Activated CD4-positive, alpha-beta T cell treated with anti-CD3 and anti-CD28 coated beads, Interleukin-2, amount 50 U/mL, for 48 hours (primary cell): ENCODE results near the gene RAB28.
A peak's percentile ranks its signal among the peaks of the same experiment; 100 is the strongest.

Experiments used
- DNase-seq, 2 experiments: peaks; one replicate each; pipeline ENCODE4 v3.0.0-alpha.2; 2020

Gene RAB28

GRCh38 chr4:13484122-13484748 is at the start of gene RAB28:
TSS of gene RAB28 (minus strand) at chr4:13484340.
- DNase-seq = peak; percentile 91 to 92

- DNase-seq = no peak
Measured at GRCh38 chr4:13531625-13531998, 47.5 kb upstream of the RAB28 start.

DNA sequence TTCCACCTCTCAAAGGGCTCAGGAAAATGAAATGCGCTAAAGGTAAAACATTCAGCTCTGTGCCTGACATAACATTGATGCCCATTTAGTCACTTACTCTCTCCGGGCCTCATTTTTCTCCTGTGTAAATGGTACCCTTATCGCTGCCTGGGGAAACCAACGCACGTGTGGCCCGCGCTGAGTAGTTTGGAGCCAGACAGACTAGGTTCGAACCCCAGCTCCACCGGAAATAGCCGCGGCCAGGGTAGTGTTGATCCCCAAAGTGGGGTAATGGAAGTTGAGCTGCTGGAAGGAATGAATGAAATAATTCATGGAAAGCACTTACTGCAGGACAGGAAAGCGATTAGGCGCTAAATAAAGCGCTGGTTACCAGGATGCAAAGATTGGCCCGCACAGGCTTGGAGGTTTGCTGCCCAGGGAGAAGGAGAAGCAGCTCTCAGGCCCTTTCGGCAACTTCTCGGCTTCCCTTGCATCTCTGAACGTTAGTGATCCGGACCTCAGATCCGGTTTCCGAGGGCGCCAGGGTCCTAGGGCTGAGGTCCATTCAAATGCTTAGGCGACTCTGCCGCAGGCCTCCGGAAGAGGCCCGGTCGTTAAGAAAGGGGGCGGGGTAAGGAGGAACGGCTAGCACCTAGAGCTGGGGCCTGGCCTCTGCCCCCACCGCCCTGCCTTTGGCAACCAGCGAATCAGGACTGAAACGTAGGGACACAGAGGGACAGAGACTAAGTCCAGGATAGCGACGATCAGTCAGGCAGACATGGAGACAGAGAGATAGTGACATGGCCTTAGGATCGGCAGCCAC is 46.9 kb upstream of the RAB28 start:
- DNase-seq = no peak

DNA sequence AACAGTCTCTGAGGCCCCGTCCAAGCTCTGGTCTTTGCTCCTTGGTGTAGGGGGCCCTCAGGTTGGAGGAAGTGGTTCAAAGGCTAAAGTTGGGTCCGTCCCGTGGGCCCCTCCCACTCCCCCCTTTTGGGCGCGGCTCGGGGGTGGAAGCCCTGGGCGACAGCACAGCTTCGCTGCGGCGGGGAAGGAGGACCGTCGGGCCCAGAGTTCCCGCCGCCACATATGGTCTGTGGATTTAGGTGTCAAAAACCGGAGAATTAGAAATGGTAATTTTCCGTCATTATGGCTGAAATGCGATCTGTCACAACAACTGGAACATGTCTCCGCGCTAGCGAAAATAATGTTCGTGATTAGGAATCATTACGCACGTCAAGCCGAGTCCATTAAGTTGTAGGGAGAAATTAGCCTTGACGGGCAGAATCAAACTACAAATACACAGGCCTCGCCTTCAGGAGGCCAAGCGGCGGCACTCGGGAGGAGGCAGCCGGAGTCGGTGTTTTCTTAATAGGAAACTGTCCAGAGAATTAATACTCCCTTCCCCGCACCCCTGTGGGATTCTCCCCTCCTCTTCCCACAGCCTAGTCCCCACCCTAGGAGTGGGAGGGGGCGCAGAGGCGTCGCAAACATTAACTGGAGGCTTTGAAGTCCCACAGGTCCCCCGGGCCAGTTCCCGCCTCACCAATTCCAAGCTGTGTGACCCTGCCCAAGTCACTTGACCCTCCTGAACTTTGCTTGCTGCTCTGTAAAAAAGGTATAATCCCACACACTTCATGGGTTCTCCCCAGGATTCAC is 45.2 kb upstream of the RAB28 start:
- DNase-seq = no peak

DNA sequence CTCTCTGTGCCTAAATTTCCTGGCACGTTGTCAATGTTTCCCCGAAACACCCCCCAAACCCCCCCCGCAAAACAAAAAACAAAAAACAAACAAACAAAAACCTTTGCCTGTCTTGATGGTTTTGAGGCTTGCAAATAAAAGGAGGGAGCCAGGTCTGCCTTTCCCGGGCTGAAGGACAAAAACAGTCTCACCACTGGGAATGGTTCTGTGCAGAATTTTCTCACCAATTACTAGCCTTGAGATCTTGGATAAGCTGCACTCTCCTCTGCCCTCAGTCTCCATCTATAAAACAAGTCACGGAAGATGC is 44.6 kb upstream of the RAB28 start:
- no peak for DNase-seq

- DNase-seq = peak in 1 of 2 experiments; percentile 46
Measured at GRCh38 chr4:13527981-13528820, 44.1 kb upstream of the RAB28 start.

GRCh38 chr4:13527192-13527980 is 43.2 kb upstream of the RAB28 start:
- no peak for DNase-seq

DNA sequence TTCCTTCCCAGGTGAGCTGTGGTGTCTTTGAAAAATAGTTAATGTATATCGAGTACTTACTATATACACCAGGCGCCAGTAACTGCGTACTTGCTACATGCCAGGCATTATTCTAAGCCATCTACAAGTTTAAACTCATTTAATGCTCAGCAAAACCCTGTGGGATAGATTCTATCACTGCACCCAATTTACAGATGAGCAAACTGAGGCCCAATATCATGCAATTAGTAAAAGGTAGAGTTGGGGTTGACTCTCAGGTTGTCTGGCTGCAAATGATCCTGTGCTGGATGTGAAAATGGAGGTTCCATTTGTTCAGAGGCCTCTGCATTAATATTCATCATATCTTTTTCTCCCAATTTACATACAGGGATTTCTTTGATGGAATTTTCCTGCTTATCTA is 42.5 kb upstream of the RAB28 start:
- DNase-seq = no peak

- DNase-seq = no peak
Measured at GRCh38 chr4:13525606-13526281, 41.6 kb upstream of the RAB28 start.

GRCh38 chr4:13524504-13525243 is 40.5 kb upstream of the RAB28 start:
- DNase-seq = no peak

DNA sequence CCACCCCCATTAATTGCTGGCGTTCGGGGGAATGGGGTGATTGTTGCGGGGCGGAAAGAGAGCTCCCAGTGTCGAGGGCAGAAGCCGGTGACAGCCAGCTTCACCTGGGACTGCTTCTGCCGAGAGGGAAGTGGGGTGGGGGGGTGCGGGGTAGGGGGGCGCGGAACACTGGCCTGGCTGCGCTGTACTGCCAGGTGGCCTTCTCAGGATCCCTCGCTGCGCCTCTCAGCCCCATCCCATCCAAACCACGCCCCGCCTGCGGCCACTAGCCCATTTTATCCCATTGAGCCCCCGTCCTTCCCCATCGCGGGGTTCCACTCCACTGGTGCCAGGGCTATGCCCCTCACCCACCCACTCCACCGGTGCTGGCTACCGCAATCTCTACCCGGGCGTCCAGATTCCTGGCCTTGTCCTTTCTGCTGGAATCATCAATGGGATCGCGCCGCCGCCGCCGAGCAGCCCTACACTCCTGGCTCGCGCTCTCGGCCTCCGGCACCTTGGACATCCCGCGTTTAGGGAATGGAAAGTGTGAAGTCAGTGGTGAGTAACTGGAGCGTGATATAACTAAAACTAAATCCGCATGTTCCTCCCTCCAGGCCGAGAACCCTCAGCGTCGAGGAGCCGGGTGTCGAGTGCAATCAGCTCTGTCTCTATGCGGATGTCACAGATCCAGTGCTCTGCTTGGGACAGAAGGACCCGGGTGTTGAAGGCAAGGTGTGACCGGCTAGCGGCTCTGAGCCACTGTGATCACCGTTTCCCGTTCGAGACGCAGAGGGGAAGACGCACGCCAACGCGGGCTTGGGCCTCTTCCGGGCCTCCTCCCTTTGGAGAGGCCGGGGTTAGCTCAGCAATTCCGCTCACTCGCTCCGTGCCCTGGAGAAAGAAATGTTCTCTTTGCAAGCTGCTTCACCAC is 39.7 kb upstream of the RAB28 start:
- no peak for DNase-seq

GRCh38 chr4:13523105-13523477 is 39.0 kb upstream of the RAB28 start:
- no peak for DNase-seq

GRCh38 chr4:13522282-13523104 is 38.4 kb upstream of the RAB28 start:
- DNase-seq = no peak

DNA sequence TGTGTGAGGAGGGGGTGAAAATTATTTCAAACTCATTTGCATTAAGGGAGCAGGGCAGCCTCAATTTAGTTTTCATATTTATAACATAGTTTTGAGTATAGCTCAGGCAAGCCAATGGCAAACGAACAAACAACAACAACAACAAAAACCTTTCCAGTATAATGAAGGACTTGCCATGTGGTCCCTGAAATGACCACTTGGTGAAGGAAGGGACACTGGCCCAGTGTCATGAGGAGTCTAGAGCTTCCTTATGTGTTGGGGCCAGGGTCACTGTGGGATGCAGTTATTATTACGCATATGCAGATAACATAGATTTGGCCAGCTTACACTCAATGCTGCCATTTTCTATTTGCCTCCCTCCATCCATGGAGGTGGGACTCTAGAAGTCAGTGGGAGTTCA is 36.9 kb upstream of the RAB28 start:
- DNase-seq = no peak

DNA sequence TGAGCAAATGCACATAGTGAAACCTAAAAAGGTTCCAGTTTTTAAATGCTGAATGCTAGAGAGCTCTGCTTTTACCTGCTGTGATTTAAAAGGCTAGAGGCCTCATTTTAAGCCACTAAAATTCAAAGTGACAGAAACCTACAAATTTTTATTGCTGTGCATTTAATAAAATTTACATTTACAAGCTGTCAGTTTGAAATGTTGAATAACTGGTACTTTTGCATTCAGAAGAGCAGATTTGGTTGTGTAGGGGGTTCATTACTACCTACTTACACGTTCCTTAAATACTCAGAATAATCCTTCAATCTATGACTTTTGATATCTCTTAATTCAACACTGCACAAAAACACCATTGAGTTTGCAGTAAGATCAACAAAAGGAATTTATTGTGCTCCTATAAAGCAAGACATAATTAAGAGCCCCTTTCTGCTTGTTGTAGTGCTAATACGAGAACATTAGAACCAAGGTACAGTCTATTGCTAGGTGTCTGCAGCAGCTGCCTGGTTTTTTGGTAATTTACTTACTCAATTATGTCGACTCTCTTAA is 32.2 kb upstream of the RAB28 start:
- no peak for DNase-seq

GRCh38 chr4:13515268-13515667 is 31.1 kb upstream of the RAB28 start:
- no peak for DNase-seq

GRCh38 chr4:13514722-13515121 is 30.6 kb upstream of the RAB28 start:
- DNase-seq = no peak

DNA sequence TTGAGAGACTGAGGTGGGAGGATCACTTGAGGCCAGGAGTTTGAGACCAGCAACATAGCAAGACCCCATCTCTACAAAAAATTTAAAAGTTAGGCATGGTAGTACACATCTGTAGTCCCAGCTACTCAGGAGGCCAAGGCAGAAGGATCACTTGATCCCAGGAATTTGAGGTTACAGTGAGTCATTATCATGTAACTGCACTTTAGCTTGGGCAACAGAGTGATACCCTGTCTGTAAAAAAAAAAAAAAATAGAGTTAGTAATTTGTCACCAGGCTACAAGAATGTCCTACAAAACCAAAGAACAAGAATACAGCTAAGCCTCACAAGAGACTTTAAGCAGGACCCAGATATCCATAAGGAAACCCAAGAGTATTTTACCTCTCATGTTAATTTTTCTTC is 27.0 kb upstream of the RAB28 start:
- no peak for DNase-seq

DNA sequence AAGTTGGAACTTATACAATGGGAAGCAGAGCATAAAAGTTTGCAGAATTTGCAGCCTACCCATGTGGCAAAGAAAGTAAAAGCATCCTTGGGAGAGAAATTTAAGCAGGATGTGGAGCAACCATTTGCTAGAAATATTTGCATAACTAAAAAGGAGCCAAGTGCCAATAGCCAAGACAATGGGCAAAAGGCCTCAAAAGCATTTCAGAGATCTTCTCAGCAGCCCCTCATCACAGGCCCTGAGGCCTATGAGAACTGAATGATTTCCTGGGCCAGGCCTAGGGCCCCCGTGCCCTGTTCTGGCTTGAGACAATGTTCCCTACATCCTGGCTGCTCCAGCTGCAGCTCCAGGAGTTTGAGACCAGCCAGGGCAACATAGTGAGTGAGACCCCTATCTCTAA is 25.3 kb upstream of the RAB28 start:
- DNase-seq = no peak
